GM21367 (cell line): Measurements from ENCODE around the gene ZFP36L1.
"Not testable (repeated sequence)": the region's sequence is repeated elsewhere in the genome, so short reads cannot be mapped to it uniquely, and the experiment has no call there.

Experiments used
- ATAC-seq: cut with Tn5 transposase; IDR thresholded peaks from one replicate; pipeline ENCODE4 v1.9.1; 2021; ENCODE audit not compliant: unreplicated experiment

ZFP36L1 gene

GRCh38 chr14:68766299-68767247 is 26.3 kb downstream of the ZFP36L1 start:
- no peak for ATAC-seq

- ATAC-seq: not testable (repeated sequence)
Measured at GRCh38 chr14:68763843-68764242, 29.0 kb downstream of the ZFP36L1 start.

GRCh38 chr14:68762953-68763764 is 29.7 kb downstream of the ZFP36L1 start:
- ATAC-seq: no peak

- ATAC-seq: no peak
Measured at GRCh38 chr14:68761391-68761790, 31.5 kb downstream of the ZFP36L1 start.

- ATAC-seq: no peak
Measured at GRCh38 chr14:68760761-68761160, 32.1 kb downstream of the ZFP36L1 start.

- ATAC-seq: no peak
Measured at GRCh38 chr14:68759937-68760336, 32.9 kb downstream of the ZFP36L1 start.

GRCh38 chr14:68759017-68759560 is 33.8 kb downstream of the ZFP36L1 start:
- no peak for ATAC-seq

GRCh38 chr14:68758301-68758700 is 34.6 kb downstream of the ZFP36L1 start:
- no peak for ATAC-seq

GRCh38 chr14:68757618-68758081 is 35.2 kb downstream of the ZFP36L1 start:
- no peak for ATAC-seq

- no peak for ATAC-seq
Measured at GRCh38 chr14:68756734-68757133, 36.1 kb downstream of the ZFP36L1 start.

- ATAC-seq: no peak
Measured at GRCh38 chr14:68756000-68756481, 36.8 kb downstream of the ZFP36L1 start.

- ATAC-seq: no peak
Measured at GRCh38 chr14:68755016-68755353, 37.9 kb downstream of the ZFP36L1 start.

- no peak for ATAC-seq
Measured at GRCh38 chr14:68753690-68754089, 39.2 kb downstream of the ZFP36L1 start.

- ATAC-seq: no peak
Measured at GRCh38 chr14:68752271-68753006, 40.4 kb downstream of the ZFP36L1 start.

GRCh38 chr14:68749487-68750475 is 43.1 kb downstream of the ZFP36L1 start:
- no peak for ATAC-seq

- ATAC-seq: no peak
Measured at GRCh38 chr14:68748691-68749090, 44.2 kb downstream of the ZFP36L1 start.

GRCh38 chr14:68748260-68748659 is 44.6 kb downstream of the ZFP36L1 start:
- ATAC-seq: no peak

- no peak for ATAC-seq
Measured at GRCh38 chr14:68747393-68747792, 45.5 kb downstream of the ZFP36L1 start.

- no peak for ATAC-seq
Measured at GRCh38 chr14:68744613-68745012, 48.3 kb downstream of the ZFP36L1 start.
